ENCODE data around the gene ODAD3. TPM values are rescaled to one million over a fixed set of nuclear protein-coding genes. Genes with fewer than 3 reads are reported as not detected.
"Not testable (repeated sequence)": the region's sequence is repeated elsewhere in the genome, so short reads cannot be mapped to it uniquely, and the experiment has no call there.

ODAD3 gene
- total RNA-seq, 1 donor from 2014 or later = 0.47 TPM

- H3K36me3 ChIP-seq = no peaks in the 10 kb centered on the region
- no peak overlapping the region for H2AFZ ChIP-seq (replicated peaks)
- no peak for DNase-seq (ENCODE audit: low spot score)
- peaks cover 4% of the 10 kb centered on the region for H4K20me1 ChIP-seq (ENCODE audit: low read depth)
- peaks cover 3% of the 10 kb centered on the region for H3K9me3 Mint-ChIP-seq
- no peak overlapping the region for H3K4me2 ChIP-seq
- H3K4me1 Mint-ChIP-seq = peaks cover 12% of the 10 kb centered on the region
- no peaks in the 10 kb centered on the region for H3K36me3 Mint-ChIP-seq
- no peaks in the 10 kb centered on the region for H3K79me2 ChIP-seq (ENCODE audit: low read depth)
- no peak for TF ChIP-seq EZH2 (IDR thresholded peaks at IDR 0.05)
- TF ChIP-seq CTCF (IDR thresholded peaks at IDR 0.05) = no peak
- TF ChIP-seq EZH2phosphoT487 (IDR thresholded peaks at IDR 0.05) = no peak
- no peak overlapping the region for H3K27ac ChIP-seq
- H3K4me1 ChIP-seq = peaks cover 8% of the 10 kb centered on the region
- no peak overlapping the region for H3K4me3 Mint-ChIP-seq
- peaks cover 18% of the 10 kb centered on the region for H3F3A ChIP-seq (ENCODE audit: low read depth)
- H3K27me3 Mint-ChIP-seq (ENCODE audit: insufficient read depth, low read depth) = peaks cover 58% of the 10 kb centered on the region
- no peak overlapping the region for H3K9ac ChIP-seq
- H3K9me3 ChIP-seq (ENCODE audit: low read depth) = no peaks in the 10 kb centered on the region
- H3K27ac Mint-ChIP-seq = no peak overlapping the region
- peaks cover 46% of the 10 kb centered on the region for H3K27me3 ChIP-seq
- no peak overlapping the region for H3K4me3 ChIP-seq
These were observed 18.4 kb downstream of the ODAD3 start for GRCh38 chr19:11416346-11417052.

GRCh38 chr19:11414544-11414943, 20.4 kb downstream of the ODAD3 start:
- no peak for TF ChIP-seq EZH2phosphoT487 (IDR thresholded peaks at IDR 0.05)
- no peak for TF ChIP-seq EZH2 (IDR thresholded peaks at IDR 0.05)
- no peak for TF ChIP-seq CTCF (IDR thresholded peaks at IDR 0.05)
- H3K9me3 ChIP-seq (ENCODE audit: low read depth) = no peaks in the 10 kb centered on the region
- Mint-ChIP-seq H3K27me3 (ENCODE audit: insufficient read depth, low read depth) (peaks cover 42% of the 10 kb centered on the region), H3K9me3 (peaks cover 3% of the 10 kb centered on the region), H3K27ac (no peak overlapping the region), H3K36me3 (no peaks in the 10 kb centered on the region), H3K4me3 (no peak overlapping the region), H3K4me1 (no peaks in the 10 kb centered on the region)
- no peak overlapping the region for H3K4me2 ChIP-seq
- no peak overlapping the region for H3K4me3 ChIP-seq
- no peaks in the 10 kb centered on the region for H3K79me2 ChIP-seq (ENCODE audit: low read depth)
- no peak for DNase-seq (ENCODE audit: low spot score)
- H3K27ac ChIP-seq = no peak overlapping the region
- no peaks in the 10 kb centered on the region for H3K36me3 ChIP-seq
- no peaks in the 10 kb centered on the region for H4K20me1 ChIP-seq (ENCODE audit: low read depth)
- peaks cover 27% of the 10 kb centered on the region for H3K27me3 ChIP-seq
- H3K9ac ChIP-seq = no peak overlapping the region
- no peaks in the 10 kb centered on the region for H3K4me1 ChIP-seq
- no peak overlapping the region for H2AFZ ChIP-seq (replicated peaks)
- peaks cover 15% of the 10 kb centered on the region for H3F3A ChIP-seq (ENCODE audit: low read depth)

- Histone ChIP-seq H3K4me3 (no peak overlapping the region), H3K79me2 (ENCODE audit: low read depth) (no peaks in the 10 kb centered on the region), H3K9ac (no peak overlapping the region), H3K4me1 (no peaks in the 10 kb centered on the region), H3K27me3 (no peaks in the 10 kb centered on the region), H3F3A (ENCODE audit: low read depth) (no peaks in the 10 kb centered on the region), H3K9me3 (ENCODE audit: low read depth) (no peaks in the 10 kb centered on the region), H2AFZ (replicated peaks) (no peak overlapping the region), H3K27ac (no peak overlapping the region), H3K36me3 (no peaks in the 10 kb centered on the region), H3K4me2 (no peak overlapping the region), H4K20me1 (ENCODE audit: low read depth) (no peaks in the 10 kb centered on the region)
- Mint-ChIP-seq H3K27me3 (ENCODE audit: insufficient read depth, low read depth) (peaks cover 17% of the 10 kb centered on the region), H3K36me3 (no peaks in the 10 kb centered on the region), H3K9me3 (no peaks in the 10 kb centered on the region), H3K4me3 (no peak overlapping the region), H3K27ac (no peak overlapping the region), H3K4me1 (no peaks in the 10 kb centered on the region)
- TF ChIP-seq EZH2 (IDR thresholded peaks at IDR 0.05) (no peak), EZH2phosphoT487 (IDR thresholded peaks at IDR 0.05) (no peak)
- DNase-seq (ENCODE audit: low spot score) = no peak
These were observed 24.2 kb downstream of the ODAD3 start for GRCh38 chr19:11410682-11411081.

GRCh38 chr19:11408591-11408990, 26.3 kb downstream of the ODAD3 start:
- no peaks in the 10 kb centered on the region for H3K36me3 Mint-ChIP-seq
- H3K27ac Mint-ChIP-seq = no peak overlapping the region
- no peaks in the 10 kb centered on the region for H3K9me3 Mint-ChIP-seq
- H3K27me3 Mint-ChIP-seq (ENCODE audit: insufficient read depth, low read depth) = peaks cover 15% of the 10 kb centered on the region
- H3K4me1 ChIP-seq = no peaks in the 10 kb centered on the region
- H3K4me3 ChIP-seq = no peak overlapping the region
- no peaks in the 10 kb centered on the region for H3K9me3 ChIP-seq (ENCODE audit: low read depth)
- no peak overlapping the region for H2AFZ ChIP-seq (replicated peaks)
- H3K27ac ChIP-seq = no peak overlapping the region
- H3K79me2 ChIP-seq (ENCODE audit: low read depth) = no peaks in the 10 kb centered on the region
- no peak overlapping the region for H3K4me3 Mint-ChIP-seq
- no peaks in the 10 kb centered on the region for H3F3A ChIP-seq (ENCODE audit: low read depth)
- H3K9ac ChIP-seq = no peak overlapping the region
- no peaks in the 10 kb centered on the region for H3K36me3 ChIP-seq
- H3K27me3 ChIP-seq = no peaks in the 10 kb centered on the region
- no peaks in the 10 kb centered on the region for H4K20me1 ChIP-seq (ENCODE audit: low read depth)
- H3K4me1 Mint-ChIP-seq = peaks cover 10% of the 10 kb centered on the region
- no peak for DNase-seq (ENCODE audit: low spot score)
- TF ChIP-seq CTCF (IDR thresholded peaks at IDR 0.05) (no peak), EZH2phosphoT487 (IDR thresholded peaks at IDR 0.05) (no peak), EZH2 (IDR thresholded peaks at IDR 0.05) (no peak)
- H3K4me2 ChIP-seq = no peak overlapping the region

- Mint-ChIP-seq H3K4me1 (peaks cover 10% of the 10 kb centered on the region), H3K27me3 (ENCODE audit: insufficient read depth, low read depth) (peaks cover 15% of the 10 kb centered on the region)
- H3K9me3 Mint-ChIP-seq; H3K79me2 ChIP-seq (ENCODE audit: low read depth); H4K20me1 ChIP-seq (ENCODE audit: low read depth); H3K36me3 ChIP-seq; H3F3A ChIP-seq (ENCODE audit: low read depth); H3K4me1 ChIP-seq; H2AFZ ChIP-seq (replicated peaks); H3K4me2 ChIP-seq; H3K9me3 ChIP-seq (ENCODE audit: low read depth); H3K4me3 ChIP-seq; H3K36me3 Mint-ChIP-seq; H3K27me3 ChIP-seq; H3K27ac ChIP-seq; H3K9ac ChIP-seq; H3K27ac Mint-ChIP-seq; H3K4me3 Mint-ChIP-seq; DNase-seq (ENCODE audit: low spot score): not testable (repeated sequence)
These were observed 28.2 kb downstream of the ODAD3 start for GRCh38 chr19:11406703-11407236.

All from neural progenitor cell (in vitro differentiated cells).